ENCODE measurements around the gene EML6.

Gene EML6

GRCh38 chr2:54925022-54925421 lies 201.6 kb downstream of the EML6 start:
- Histone ChIP-seq H3K36me3 (ENCODE audit: control insufficient read depth, insufficient read depth, low read length) (no peaks in the 10 kb centered on the region), H3K27me3 (ENCODE audit: control insufficient read depth, insufficient read depth, low read length) (no peaks in the 10 kb centered on the region), H3K27ac (ENCODE audit: low read depth, low read length) (no peak overlapping the region), H3K4me3 (ENCODE audit: low read length) (no peak overlapping the region), H3K9ac (ENCODE audit: low read length) (no peak overlapping the region), H3K4me1 (ENCODE audit: control insufficient read depth, insufficient read depth, low read length) (no peaks in the 10 kb centered on the region)

- H3K36me3 ChIP-seq (ENCODE audit: control insufficient read depth, insufficient read depth, low read length) = no peaks in the 10 kb centered on the region
- no peak overlapping the region for H3K4me3 ChIP-seq (ENCODE audit: low read length)
- H3K4me1 ChIP-seq (ENCODE audit: control insufficient read depth, insufficient read depth, low read length) = no peaks in the 10 kb centered on the region
- no peak overlapping the region for H3K27ac ChIP-seq (ENCODE audit: low read depth, low read length)
- H3K27me3 ChIP-seq (ENCODE audit: control insufficient read depth, insufficient read depth, low read length) = no peaks in the 10 kb centered on the region
- H3K9ac ChIP-seq (ENCODE audit: low read length) = no peak overlapping the region
Observed at GRCh38 chr2:54927085-54927750, 203.8 kb downstream of the EML6 start.

- Histone ChIP-seq H3K9ac (ENCODE audit: low read length) (no peak overlapping the region), H3K36me3 (ENCODE audit: control insufficient read depth, insufficient read depth, low read length) (no peaks in the 10 kb centered on the region), H3K27me3 (ENCODE audit: control insufficient read depth, insufficient read depth, low read length) (no peaks in the 10 kb centered on the region), H3K4me3 (ENCODE audit: low read length) (no peak overlapping the region), H3K27ac (ENCODE audit: low read depth, low read length) (no peak overlapping the region), H3K4me1 (ENCODE audit: control insufficient read depth, insufficient read depth, low read length) (no peaks in the 10 kb centered on the region)
Observed at GRCh38 chr2:54927751-54928615, 204.5 kb downstream of the EML6 start.

- H3K4me1 ChIP-seq (ENCODE audit: control insufficient read depth, insufficient read depth, low read length) = no peaks in the 10 kb centered on the region
- no peak overlapping the region for H3K4me3 ChIP-seq (ENCODE audit: low read length)
- H3K36me3 ChIP-seq (ENCODE audit: control insufficient read depth, insufficient read depth, low read length) = no peaks in the 10 kb centered on the region
- no peak overlapping the region for H3K27ac ChIP-seq (ENCODE audit: low read depth, low read length)
- no peak overlapping the region for H3K9ac ChIP-seq (ENCODE audit: low read length)
- H3K27me3 ChIP-seq (ENCODE audit: control insufficient read depth, insufficient read depth, low read length) = no peaks in the 10 kb centered on the region
Observed at GRCh38 chr2:54928719-54929118, 205.3 kb downstream of the EML6 start.

- Histone ChIP-seq H3K4me3 (ENCODE audit: low read length) (no peak overlapping the region), H3K9ac (ENCODE audit: low read length) (no peak overlapping the region), H3K4me1 (ENCODE audit: control insufficient read depth, insufficient read depth, low read length) (no peaks in the 10 kb centered on the region), H3K36me3 (ENCODE audit: control insufficient read depth, insufficient read depth, low read length) (no peaks in the 10 kb centered on the region), H3K27me3 (ENCODE audit: control insufficient read depth, insufficient read depth, low read length) (no peaks in the 10 kb centered on the region), H3K27ac (ENCODE audit: low read depth, low read length) (no peak overlapping the region)
Observed at GRCh38 chr2:54931473-54931872, 208.0 kb downstream of the EML6 start.

- H3K4me3 ChIP-seq (ENCODE audit: low read length) = no peak overlapping the region
- no peaks in the 10 kb centered on the region for H3K27me3 ChIP-seq (ENCODE audit: control insufficient read depth, insufficient read depth, low read length)
- no peak overlapping the region for H3K27ac ChIP-seq (ENCODE audit: low read depth, low read length)
- H3K9ac ChIP-seq (ENCODE audit: low read length) = no peak overlapping the region
- no peaks in the 10 kb centered on the region for H3K4me1 ChIP-seq (ENCODE audit: control insufficient read depth, insufficient read depth, low read length)
- no peaks in the 10 kb centered on the region for H3K36me3 ChIP-seq (ENCODE audit: control insufficient read depth, insufficient read depth, low read length)
Observed at GRCh38 chr2:54935389-54935788, 211.9 kb downstream of the EML6 start.

GRCh38 chr2:54936766-54937165 lies 213.3 kb downstream of the EML6 start:
- Histone ChIP-seq H3K36me3 (ENCODE audit: control insufficient read depth, insufficient read depth, low read length) (no peaks in the 10 kb centered on the region), H3K9ac (ENCODE audit: low read length) (no peak overlapping the region), H3K4me3 (ENCODE audit: low read length) (no peak overlapping the region), H3K4me1 (ENCODE audit: control insufficient read depth, insufficient read depth, low read length) (no peaks in the 10 kb centered on the region), H3K27me3 (ENCODE audit: control insufficient read depth, insufficient read depth, low read length) (no peaks in the 10 kb centered on the region), H3K27ac (ENCODE audit: low read depth, low read length) (no peak overlapping the region)

- H3K27ac ChIP-seq (ENCODE audit: low read depth, low read length) = no peak overlapping the region
Observed at GRCh38 chr2:54939446-54940118, 216.1 kb downstream of the EML6 start.

GRCh38 chr2:54940723-54941122 lies 217.3 kb downstream of the EML6 start:
- Histone ChIP-seq H3K36me3 (ENCODE audit: control insufficient read depth, insufficient read depth, low read length) (no peaks in the 10 kb centered on the region), H3K4me1 (ENCODE audit: control insufficient read depth, insufficient read depth, low read length) (no peaks in the 10 kb centered on the region), H3K9ac (ENCODE audit: low read length) (no peak overlapping the region), H3K27ac (ENCODE audit: low read depth, low read length) (no peak overlapping the region), H3K4me3 (ENCODE audit: low read length) (no peak overlapping the region), H3K27me3 (ENCODE audit: control insufficient read depth, insufficient read depth, low read length) (no peaks in the 10 kb centered on the region)

More at GRCh38 chr2:54939446-54940118, 216.1 kb downstream of the EML6 start:
- no peaks in the 10 kb centered on the region for H3K36me3 ChIP-seq (ENCODE audit: control insufficient read depth, insufficient read depth, low read length)
- H3K4me1 ChIP-seq (ENCODE audit: control insufficient read depth, insufficient read depth, low read length) = no peaks in the 10 kb centered on the region
- no peak overlapping the region for H3K9ac ChIP-seq (ENCODE audit: low read length)
- H3K27me3 ChIP-seq (ENCODE audit: control insufficient read depth, insufficient read depth, low read length) = no peaks in the 10 kb centered on the region
- H3K4me3 ChIP-seq (ENCODE audit: low read length) = no peak overlapping the region

- Histone ChIP-seq H3K27ac (ENCODE audit: low read depth, low read length) (no peak overlapping the region), H3K27me3 (ENCODE audit: control insufficient read depth, insufficient read depth, low read length) (no peaks in the 10 kb centered on the region), H3K4me3 (ENCODE audit: low read length) (no peak overlapping the region), H3K36me3 (ENCODE audit: control insufficient read depth, insufficient read depth, low read length) (no peaks in the 10 kb centered on the region), H3K9ac (ENCODE audit: low read length) (no peak overlapping the region), H3K4me1 (ENCODE audit: control insufficient read depth, insufficient read depth, low read length) (no peaks in the 10 kb centered on the region)
Observed at GRCh38 chr2:54941248-54941984, 218.0 kb downstream of the EML6 start.

GRCh38 chr2:54942373-54942772 lies 218.9 kb downstream of the EML6 start:
- Histone ChIP-seq H3K27ac (ENCODE audit: low read depth, low read length) (no peak overlapping the region), H3K27me3 (ENCODE audit: control insufficient read depth, insufficient read depth, low read length) (no peaks in the 10 kb centered on the region), H3K36me3 (ENCODE audit: control insufficient read depth, insufficient read depth, low read length) (no peaks in the 10 kb centered on the region)

GRCh38 chr2:54944724-54945326 lies 221.4 kb downstream of the EML6 start:
- no peaks in the 10 kb centered on the region for H3K4me1 ChIP-seq (ENCODE audit: control insufficient read depth, insufficient read depth, low read length)
- H3K4me3 ChIP-seq (ENCODE audit: low read length) = no peak overlapping the region
- H3K27ac ChIP-seq (ENCODE audit: low read depth, low read length) = no peak overlapping the region
- H3K36me3 ChIP-seq (ENCODE audit: control insufficient read depth, insufficient read depth, low read length) = no peaks in the 10 kb centered on the region
- H3K27me3 ChIP-seq (ENCODE audit: control insufficient read depth, insufficient read depth, low read length) = no peaks in the 10 kb centered on the region
- H3K9ac ChIP-seq (ENCODE audit: low read length) = no peak overlapping the region

More at GRCh38 chr2:54942373-54942772, 218.9 kb downstream of the EML6 start:
- Histone ChIP-seq H3K4me1 (ENCODE audit: control insufficient read depth, insufficient read depth, low read length) (no peaks in the 10 kb centered on the region), H3K9ac (ENCODE audit: low read length) (no peak overlapping the region), H3K4me3 (ENCODE audit: low read length) (no peak overlapping the region)
